NCI-H748 (cell line): ENCODE measurements around the gene THAP7.

Experiments
- DNase-seq: peaks from one replicate; lab custom pipeline; 2025; ENCODE audit not compliant: unreplicated experiment; lab: John Stamatoyannopoulos, UW

The THAP7 gene

GRCh38 chr22:20994128-20994901, 7.6 kb downstream of the THAP7 start:
- no peak for DNase-seq

DNA sequence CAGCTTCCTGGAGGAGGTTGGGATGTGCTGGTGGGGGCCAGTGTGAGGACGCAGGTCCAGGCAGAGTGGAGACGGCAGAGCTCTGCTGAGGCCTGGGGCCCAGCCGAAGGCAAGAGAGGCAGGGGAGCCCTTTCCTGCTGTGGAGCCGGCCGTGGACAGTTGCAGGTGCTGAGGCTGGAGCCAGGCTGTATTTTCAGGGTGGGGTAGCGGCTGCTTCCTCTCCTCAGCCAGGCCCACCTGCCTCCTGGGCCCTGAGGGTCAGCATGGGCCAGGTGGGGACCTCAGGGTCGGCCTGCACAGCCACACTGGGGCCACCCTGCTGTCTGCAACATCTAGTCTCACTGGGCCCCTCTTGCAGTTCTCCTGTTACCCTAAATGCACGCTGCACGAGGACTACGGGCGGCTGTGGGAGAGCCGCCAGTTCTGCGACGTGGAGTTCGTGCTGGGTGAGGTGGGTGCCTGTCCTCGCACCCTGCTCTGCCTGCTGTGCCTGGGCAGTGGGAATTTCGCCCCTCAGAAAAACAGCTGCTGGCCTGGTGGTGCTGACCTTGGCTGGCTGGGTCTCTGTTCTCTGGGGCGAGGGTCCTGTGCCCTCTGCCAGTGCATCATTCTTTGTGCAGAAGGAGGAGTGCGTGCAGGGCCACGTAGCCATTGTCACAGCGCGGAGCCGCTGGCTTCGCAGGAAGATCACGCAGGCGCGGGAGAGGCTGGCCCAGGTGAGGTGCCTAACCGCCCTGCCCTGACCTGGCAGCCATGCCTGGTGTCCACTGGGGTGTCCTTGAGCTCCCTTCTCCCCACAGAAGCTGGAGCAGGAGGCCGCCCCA, 8.4 kb downstream of the THAP7 start:
- DNase-seq: no peak

DNA sequence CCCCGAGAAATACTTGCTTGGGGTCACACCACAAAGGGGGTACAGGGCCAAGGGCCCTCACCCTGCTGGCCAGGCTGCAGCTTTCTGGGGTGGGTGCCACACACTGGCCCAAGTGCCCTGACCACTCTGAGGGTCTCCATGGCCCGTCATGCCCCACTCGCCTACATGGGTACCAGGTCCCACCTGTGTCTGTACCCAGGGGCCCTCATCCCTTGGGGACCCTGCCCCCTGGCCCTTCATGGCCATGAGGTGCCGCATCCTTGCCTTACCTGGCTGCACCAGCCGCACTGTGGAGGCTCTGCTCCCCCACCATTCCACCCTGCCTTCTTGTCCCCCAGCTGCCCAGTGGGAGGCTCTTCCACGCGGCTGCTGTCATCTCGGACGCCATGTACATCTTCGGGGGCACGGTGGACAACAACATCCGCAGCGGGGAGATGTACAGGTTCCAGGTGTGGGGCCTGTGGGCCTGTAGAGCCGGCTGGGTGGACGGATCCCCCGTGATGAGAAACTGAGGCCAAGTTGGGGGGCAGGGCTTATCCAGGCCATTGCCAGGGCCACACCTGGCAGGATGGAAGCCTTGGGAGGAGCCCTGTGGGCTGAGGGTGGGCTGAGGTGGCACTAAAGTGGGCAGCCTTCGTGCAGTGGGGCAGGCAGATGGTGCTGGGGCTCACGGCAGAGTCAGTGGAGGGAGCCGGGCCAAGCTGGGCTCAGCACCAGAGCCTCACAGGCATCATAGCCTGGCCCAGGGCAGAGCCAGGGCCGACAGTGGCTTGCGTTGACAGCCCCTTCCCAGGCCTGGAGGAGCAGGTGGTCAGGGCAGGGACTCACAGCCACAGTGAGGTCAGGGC, 9.2 kb downstream of the THAP7 start:
- DNase-seq: no peak

GRCh38 chr22:20992056-20992442, 9.9 kb downstream of the THAP7 start:
- no peak for DNase-seq

- DNase-seq: no peak
Observed at GRCh38 chr22:20991252-20992055, 10.5 kb downstream of the THAP7 start.

- DNase-seq: no peak
Observed at GRCh38 chr22:20990184-20991180, 11.4 kb downstream of the THAP7 start.

DNA sequence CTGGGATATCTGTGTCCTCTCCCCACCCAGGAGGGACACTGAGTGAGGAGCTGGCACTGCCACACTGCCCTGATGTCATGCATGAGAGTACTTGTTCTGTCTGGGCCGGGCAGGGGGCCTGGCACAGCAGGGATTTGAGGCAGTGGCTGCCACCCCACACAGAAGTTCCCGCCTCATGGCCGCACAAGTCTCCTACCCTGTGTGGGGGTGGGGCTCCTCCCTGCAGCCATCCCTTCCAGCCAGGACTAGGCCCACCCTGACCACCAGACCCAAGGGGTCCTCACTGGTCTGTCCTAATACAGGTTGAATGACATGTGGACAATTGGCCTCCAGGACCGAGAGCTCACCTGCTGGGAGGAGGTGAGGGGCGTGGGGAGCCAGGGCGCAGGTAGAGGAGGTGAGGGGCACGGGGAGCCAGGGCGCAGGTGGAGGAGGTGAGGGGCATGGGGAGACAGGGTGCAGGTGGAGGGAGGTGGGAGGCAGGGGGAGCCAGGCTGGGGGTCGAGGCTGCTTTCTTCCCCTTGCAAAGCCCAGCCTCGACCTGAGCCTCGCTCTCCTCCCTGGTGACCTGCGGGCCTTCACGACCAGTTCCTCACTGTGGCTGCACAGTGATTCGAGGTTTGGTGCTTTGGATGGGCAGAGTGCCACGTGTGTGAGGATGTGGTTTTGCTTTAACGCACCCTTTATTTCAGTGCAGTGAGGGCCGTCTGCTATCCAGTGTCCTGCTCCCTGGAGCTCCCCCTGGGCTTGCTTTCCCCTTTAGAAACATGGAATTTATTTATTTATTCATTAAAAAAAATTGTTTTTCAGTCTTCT, 12.4 kb downstream of the THAP7 start:
- no peak for DNase-seq

DNA sequence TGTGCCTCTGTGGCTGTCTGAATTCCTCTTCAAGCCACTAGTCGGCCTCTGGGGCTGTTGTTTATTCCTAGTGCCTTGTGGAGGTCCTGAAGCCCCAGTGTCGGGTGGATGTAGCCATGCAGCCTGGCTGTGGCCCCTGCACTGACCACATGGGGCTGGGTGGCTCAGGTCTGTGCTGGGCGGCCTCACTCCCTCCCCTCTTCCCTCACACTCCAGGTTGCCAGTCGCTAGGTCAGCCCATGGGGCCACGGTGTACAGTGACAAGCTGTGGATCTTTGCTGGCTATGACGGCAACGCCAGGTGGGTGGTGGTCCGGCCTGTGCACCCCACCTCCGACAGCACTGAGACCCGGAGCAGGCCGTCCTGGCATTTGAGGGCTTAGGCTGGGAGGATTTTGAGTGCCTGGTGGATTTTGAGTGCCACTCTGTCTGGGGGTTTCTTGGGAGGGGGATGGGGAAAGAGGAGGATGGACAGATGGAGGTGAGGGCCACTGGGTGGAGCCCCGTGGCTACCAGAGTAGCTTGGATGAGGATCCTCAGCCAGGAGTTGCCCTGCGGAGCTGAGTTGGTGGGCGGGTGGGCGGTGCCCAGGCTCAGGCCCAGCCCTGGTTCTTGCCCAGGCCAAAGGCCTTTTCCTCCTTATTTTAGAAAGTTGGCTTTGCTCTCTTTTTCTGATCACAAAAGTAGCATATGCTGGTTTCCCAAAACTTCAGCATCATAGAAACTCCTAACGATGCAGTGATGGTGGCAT, 13.2 kb downstream of the THAP7 start:
- DNase-seq: no peak

- DNase-seq: no peak
Observed at GRCh38 chr22:20987375-20987774, 14.5 kb downstream of the THAP7 start.

DNA sequence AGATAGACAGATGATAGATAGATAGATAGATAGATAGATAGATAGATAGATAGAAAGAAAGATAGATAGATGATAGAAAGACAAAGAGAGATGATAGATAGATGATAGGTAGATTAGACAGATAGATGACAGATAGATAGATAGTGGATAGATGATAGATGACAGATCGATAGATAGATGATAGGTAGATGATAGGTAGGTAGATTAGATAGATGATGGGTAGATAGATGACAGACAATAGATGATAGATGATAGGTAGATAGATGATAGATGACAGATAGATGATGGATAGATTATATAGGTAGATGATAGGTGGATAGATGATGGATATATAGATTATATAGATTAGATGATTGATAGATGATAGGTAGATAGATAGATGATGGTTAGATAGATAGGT, 15.6 kb downstream of the THAP7 start:
- DNase-seq: no peak

GRCh38 chr22:20985720-20986119, 16.2 kb downstream of the THAP7 start:
- DNase-seq: no peak

- DNase-seq: no peak
Observed at GRCh38 chr22:20983081-20983771, 18.7 kb downstream of the THAP7 start.

- no peak for DNase-seq
Observed at GRCh38 chr22:20982563-20982882, 19.4 kb downstream of the THAP7 start.

DNA sequence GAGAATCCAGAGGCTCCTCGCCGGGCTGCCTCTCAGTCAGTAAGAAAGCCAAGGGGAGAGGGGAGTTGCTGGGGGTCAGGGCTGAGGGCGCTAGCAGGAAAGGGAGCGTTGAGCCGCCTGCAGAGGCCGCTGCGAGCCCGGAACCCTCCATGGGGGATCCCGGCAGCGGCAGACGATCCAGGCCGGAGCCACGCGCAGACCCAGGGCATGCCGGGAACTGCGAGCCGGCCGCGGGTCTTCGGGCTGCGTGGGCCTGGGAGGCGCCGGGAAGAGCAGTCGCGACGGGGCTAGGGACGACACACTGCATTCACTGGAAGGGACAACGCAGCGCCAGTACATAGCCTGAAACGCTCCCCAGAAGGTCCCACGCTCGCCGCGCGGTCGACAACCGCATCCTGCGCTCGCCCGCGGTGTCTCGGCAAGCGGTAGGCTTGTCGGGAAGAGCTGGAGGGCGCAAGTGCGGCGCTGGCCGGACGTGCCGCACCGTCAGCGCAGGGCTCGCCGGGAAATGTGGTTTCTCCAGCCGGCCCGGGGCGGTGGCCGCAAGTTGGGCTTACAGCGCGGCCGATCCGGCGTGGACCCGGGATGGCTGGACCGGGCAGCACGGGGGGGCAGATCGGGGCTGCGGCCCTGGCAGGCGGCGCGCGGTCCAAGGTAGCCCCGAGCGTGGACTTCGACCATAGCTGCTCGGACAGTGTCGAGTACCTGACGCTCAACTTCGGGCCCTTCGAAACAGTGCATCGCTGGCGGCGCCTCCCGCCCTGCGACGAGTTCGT, 19.9 kb downstream of the THAP7 start, which contains the start of gene LZTR1:
Gene LZTR1 (plus strand): TSS at position 511 of the 776 bp plus-strand sequence. CDS start 75 bp downstream, at position 586.
- DNase-seq: peak; percentile 71

GRCh38 chr22:20980938-20981722, 20.8 kb downstream of the THAP7 start:
- DNase-seq: no peak

DNA sequence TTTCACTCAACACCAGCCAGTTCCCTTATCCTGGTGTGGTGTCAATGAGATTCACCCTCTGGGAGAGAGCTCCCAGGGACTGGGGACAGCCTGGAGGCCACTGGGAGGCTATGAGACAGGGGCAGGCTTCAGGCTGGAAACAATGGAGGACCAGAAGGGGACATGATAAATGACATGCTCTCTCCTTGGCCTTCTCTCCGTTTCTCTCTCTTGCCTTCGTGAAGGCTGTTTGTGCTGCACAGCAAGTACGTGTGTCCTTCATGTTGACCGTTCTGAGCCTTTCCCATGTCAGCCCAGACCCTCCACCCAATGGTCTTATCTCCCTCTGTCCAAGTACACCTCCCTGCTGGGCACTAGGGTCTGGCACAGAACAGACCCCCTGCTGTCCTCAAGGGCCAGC, 21.4 kb downstream of the THAP7 start:
- DNase-seq: no peak
